Breast epithelium (tissue), 3 donors: Measurements from ENCODE around the gene IST1.

Experiments
- CTCF ChIP-seq, 3 donors: fragments of 450-650 bp; IDR thresholded peaks; one replicate each; pipeline ENCODE4 v1.5.1; 2016 to 2017; ENCODE audit warnings: antibody characterized with exemption in 3 of 3, mild to moderate bottlenecking in 3 of 3, moderate library complexity in 3 of 3
- POLR2A ChIP-seq: fragments of 450-650 bp; IDR thresholded peaks from one replicate; pipeline ENCODE4 v1.6.1; 2016; ENCODE audit warnings: antibody characterized with exemption, mild to moderate bottlenecking, moderate library complexity
- POLR2AphosphoS5 ChIP-seq, 3 donors: sonication (generic); formaldehyde crosslinking; IDR thresholded peaks; one replicate each; pipeline ENCODE4 v1.6.1; 2017; ENCODE audit warnings: antibody characterized with exemption in 3 of 3

- TF ChIP-seq POLR2AphosphoS5 (IDR thresholded peaks at IDR 0.05) (no peak), CTCF (IDR thresholded peaks at IDR 0.05) (no peak), POLR2A (no peak)
Measured at GRCh38 chr16:71899171-71899570, 3.8 kb downstream of the IST1 start.
